Activated T-cell treated with anti-CD3 and anti-CD28 coated beads for 24 hours (primary cell): ENCODE measurements around the gene KIF23.

Experiments used
- DNase-seq: peaks from one replicate; pipeline ENCODE4 v3.0.0-alpha.2; 2020; ENCODE audit warnings: low read depth

The KIF23 gene

GRCh38 chr15:69491038-69491505 lies 76.9 kb downstream of the KIF23 start:
- DNase-seq = no peak

DNA sequence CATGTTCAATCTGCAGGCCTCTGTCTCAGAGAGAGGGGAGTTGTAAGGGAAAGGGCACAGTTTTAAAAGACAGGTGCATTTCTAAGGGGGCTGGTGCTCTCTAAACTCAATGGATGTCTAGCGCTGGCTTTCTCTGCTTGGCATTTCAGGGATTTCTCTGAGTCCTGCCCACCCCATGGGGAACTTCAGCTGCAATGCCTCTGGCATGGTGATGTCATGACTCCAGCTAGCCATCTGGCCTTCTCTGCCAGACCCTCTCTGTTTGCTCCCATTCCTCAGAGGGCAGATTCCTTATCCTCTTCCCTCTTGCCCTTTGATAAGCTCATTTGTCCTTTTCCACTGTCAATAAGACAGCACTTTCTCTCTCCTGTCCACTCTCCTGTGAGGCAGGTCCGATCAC lies 79.3 kb downstream of the KIF23 start:
- DNase-seq = no peak

- DNase-seq = no peak
Measured at GRCh38 chr15:69496001-69496400, 81.9 kb downstream of the KIF23 start.

DNA sequence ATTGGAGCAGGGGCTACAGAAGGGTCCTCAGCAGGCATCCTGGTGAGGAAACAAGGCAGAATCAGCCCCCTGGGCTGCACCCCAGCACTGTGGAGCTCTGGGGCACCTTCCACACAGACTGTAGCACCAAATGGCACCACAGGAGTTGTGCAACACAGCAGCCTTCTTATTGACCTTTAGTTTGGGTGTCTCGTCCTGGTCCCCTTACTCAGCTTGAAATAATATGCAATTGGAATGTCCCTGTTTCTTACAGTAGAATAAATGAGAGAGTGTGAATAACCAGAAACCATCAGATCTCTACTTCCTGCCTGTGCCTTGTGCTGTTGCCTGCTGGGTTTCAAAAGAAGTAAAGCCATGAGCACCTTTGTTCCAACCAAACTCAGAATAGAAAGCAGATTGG lies 82.9 kb downstream of the KIF23 start:
- no peak for DNase-seq

DNA sequence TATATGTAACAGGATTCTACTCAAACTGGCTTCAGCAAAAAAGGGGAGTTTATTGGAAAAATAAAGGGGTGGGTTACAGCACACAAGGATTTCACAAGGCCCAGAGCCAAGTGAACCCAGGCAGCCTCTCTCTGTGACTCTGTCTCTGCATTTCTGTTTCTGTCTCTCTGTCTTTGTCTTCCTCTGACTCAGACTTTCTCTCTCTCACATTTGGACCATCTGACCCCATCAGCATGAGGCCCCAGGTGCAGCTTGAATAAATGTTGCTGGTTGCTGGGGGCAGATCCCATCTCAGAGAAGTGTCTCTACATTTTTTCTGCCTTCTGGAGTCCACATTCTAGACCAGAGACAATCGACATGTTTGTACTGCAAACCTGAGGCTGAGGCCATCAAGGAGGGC lies 83.5 kb downstream of the KIF23 start:
- no peak for DNase-seq
